ENCODE data around the gene PRODH2.

The PRODH2 gene

DNA sequence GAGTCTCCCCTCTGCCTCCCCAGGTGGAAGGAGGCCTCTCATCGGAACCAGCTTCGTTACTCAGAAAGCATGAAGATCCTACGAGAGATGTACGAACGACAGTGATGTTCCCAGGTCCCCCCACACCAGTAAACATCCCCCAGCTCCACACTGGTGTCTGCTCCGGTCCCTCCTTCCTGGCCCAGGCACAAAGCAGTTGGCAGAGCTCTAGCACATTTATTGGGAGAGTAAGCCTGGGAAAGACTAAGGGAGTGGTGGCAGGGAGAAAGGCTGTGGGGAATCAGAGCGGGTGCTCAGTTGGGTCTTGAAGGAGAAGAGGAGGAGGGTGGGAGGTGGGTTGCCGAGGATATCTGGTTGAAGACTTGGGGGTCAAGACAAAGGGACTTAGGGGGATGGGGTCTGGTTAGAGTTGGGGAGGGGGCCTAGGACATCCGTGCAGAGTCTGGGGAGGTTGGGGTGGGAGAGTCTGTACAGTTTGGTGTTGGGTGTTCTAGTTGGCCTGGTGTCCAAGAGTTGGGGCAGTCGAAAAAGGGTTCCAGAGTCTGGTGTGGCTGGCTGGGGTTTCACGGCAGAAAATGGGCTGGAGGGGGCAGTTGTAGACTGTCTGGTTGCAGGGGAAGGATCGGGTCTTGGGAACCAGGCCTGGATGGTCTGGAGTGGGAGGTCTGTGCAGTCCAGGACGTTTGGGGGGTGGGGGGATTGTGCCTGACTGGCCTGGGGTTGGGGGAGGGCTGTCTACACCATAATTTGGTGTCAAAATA is 58.1 kb downstream of the PRODH2 start:
- no peaks in the 10 kb centered on the region for H3K27me3 ChIP-seq (ENCODE audit: insufficient read depth, low read length, poor library complexity, severe bottlenecking)
- H3K4me2 ChIP-seq (ENCODE audit: low read depth, low read length, poor library complexity, severe bottlenecking) = no peak overlapping the region
- no peaks in the 10 kb centered on the region for H3K9me3 ChIP-seq (ENCODE audit: insufficient read depth, low read depth, low read length)
- H3K36me3 ChIP-seq (ENCODE audit: insufficient read depth, low read length) = no peaks in the 10 kb centered on the region; the same call in 1 of the 2 replicates
- H3F3A ChIP-seq (ENCODE audit: low read depth) = no peaks in the 10 kb centered on the region
- H3K79me2 ChIP-seq (ENCODE audit: insufficient read depth, low read length) = peaks cover 15% of the 10 kb centered on the region; the same call in 1 of the 2 replicates
- no peak overlapping the region for H3K9ac ChIP-seq (ENCODE audit: low read depth, low read length, poor library complexity, severe bottlenecking)
- no peak overlapping the region for H2AFZ ChIP-seq (ENCODE audit: low read length)
- no peaks in the 10 kb centered on the region for H4K20me1 ChIP-seq (ENCODE audit: insufficient read depth, low read length, poor library complexity, severe bottlenecking)
- TF ChIP-seq, protein P1, sequence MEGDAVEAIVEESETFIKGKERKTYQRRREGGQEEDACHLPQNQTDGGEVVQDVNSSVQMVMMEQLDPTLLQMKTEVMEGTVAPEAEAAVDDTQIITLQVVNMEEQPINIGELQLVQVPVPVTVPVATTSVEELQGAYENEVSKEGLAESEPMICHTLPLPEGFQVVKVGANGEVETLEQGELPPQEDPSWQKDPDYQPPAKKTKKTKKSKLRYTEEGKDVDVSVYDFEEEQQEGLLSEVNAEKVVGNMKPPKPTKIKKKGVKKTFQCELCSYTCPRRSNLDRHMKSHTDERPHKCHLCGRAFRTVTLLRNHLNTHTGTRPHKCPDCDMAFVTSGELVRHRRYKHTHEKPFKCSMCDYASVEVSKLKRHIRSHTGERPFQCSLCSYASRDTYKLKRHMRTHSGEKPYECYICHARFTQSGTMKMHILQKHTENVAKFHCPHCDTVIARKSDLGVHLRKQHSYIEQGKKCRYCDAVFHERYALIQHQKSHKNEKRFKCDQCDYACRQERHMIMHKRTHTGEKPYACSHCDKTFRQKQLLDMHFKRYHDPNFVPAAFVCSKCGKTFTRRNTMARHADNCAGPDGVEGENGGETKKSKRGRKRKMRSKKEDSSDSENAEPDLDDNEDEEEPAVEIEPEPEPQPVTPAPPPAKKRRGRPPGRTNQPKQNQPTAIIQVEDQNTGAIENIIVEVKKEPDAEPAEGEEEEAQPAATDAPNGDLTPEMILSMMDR (conservative IDR thresholded peaks at IDR 0.05; ENCODE audit: low read length) = no peak
- no peak for TF ChIP-seq EZH2phosphoT487 (IDR thresholded peaks at IDR 0.05; ENCODE audit: borderline replicate concordance)
- no peaks in the 10 kb centered on the region for H3K9me2 ChIP-seq (replicated peaks; ENCODE audit: low read depth, low read length)
- H3K4me1 ChIP-seq (ENCODE audit: insufficient read depth, low read length, poor library complexity, severe bottlenecking) = peaks cover 18% of the 10 kb centered on the region
- no peak overlapping the region for H3K4me3 ChIP-seq (ENCODE audit: low read length, poor library complexity, severe bottlenecking)

GRCh38 chr19:35753634-35754369 is 58.8 kb downstream of the PRODH2 start:
- no peaks in the 10 kb centered on the region; the same call in 1 of the 2 replicates for H3K36me3 ChIP-seq (ENCODE audit: insufficient read depth, low read length)
- H3K9me3 ChIP-seq (ENCODE audit: insufficient read depth, low read depth, low read length) = no peaks in the 10 kb centered on the region
- H4K20me1 ChIP-seq (ENCODE audit: insufficient read depth, low read length, poor library complexity, severe bottlenecking) = no peaks in the 10 kb centered on the region
- no peak overlapping the region for H3K9ac ChIP-seq (ENCODE audit: low read depth, low read length, poor library complexity, severe bottlenecking)
- no peak overlapping the region for H3K4me3 ChIP-seq (ENCODE audit: low read length, poor library complexity, severe bottlenecking)
- no peak overlapping the region for H3K4me2 ChIP-seq (ENCODE audit: low read depth, low read length, poor library complexity, severe bottlenecking)
- no peaks in the 10 kb centered on the region for H3K27me3 ChIP-seq (ENCODE audit: insufficient read depth, low read length, poor library complexity, severe bottlenecking)
- TF ChIP-seq EZH2phosphoT487 (IDR thresholded peaks at IDR 0.05; ENCODE audit: borderline replicate concordance) = no peak
- TF ChIP-seq, protein P1 (conservative IDR thresholded peaks at IDR 0.05; ENCODE audit: low read length) = no peak
- H3K9me2 ChIP-seq (replicated peaks; ENCODE audit: low read depth, low read length) = no peaks in the 10 kb centered on the region
- H2AFZ ChIP-seq (ENCODE audit: low read length) = no peak overlapping the region
- H3K79me2 ChIP-seq (ENCODE audit: insufficient read depth, low read length) = peaks cover 11% of the 10 kb centered on the region; the same call in 1 of the 2 replicates
- no peaks in the 10 kb centered on the region for H3F3A ChIP-seq (ENCODE audit: low read depth)
- peaks cover 15% of the 10 kb centered on the region for H3K4me1 ChIP-seq (ENCODE audit: insufficient read depth, low read length, poor library complexity, severe bottlenecking)

DNA sequence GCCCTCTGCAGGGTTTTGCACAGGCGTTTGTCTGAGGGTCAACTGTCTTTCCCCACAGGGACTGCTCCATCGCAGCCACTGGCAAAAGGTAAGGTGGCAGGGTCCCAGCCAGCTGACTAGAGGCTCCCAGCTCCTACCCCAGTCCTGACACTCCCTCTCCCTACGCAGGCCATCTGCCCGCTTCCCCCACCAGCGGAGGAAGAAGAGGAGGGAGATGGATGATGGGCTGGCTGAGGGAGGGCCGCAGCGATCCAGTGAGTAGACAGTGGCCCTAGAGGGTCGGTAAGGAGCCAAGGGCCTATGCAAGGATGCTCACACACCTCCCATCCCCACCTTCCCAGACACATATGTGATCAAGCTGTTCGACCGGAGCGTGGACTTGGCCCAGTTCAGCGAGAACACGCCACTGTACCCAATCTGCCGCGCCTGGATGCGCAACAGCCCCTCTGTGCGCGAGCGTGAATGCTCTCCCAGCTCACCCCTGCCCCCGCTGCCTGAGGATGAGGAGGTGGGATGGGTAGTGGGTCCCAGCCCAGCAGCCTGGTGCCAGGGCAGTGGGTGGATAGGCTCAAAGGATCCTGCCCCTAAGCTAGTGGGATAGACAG is 59.8 kb downstream of the PRODH2 start:
- no peaks in the 10 kb centered on the region for H3F3A ChIP-seq (ENCODE audit: low read depth)
- no peak overlapping the region for H3K4me3 ChIP-seq (ENCODE audit: low read length, poor library complexity, severe bottlenecking)
- H3K9ac ChIP-seq (ENCODE audit: low read depth, low read length, poor library complexity, severe bottlenecking) = no peak overlapping the region
- H3K36me3 ChIP-seq (ENCODE audit: insufficient read depth, low read length) = no peaks in the 10 kb centered on the region; the same call in 1 of the 2 replicates
- no peaks in the 10 kb centered on the region for H3K9me2 ChIP-seq (replicated peaks; ENCODE audit: low read depth, low read length)
- no peak overlapping the region for H3K4me2 ChIP-seq (ENCODE audit: low read depth, low read length, poor library complexity, severe bottlenecking)
- peaks cover 13% of the 10 kb centered on the region; the same call in 1 of the 2 replicates for H3K79me2 ChIP-seq (ENCODE audit: insufficient read depth, low read length)
- no peak for TF ChIP-seq EZH2phosphoT487 (IDR thresholded peaks at IDR 0.05; ENCODE audit: borderline replicate concordance)
- TF ChIP-seq, protein P1 (conservative IDR thresholded peaks at IDR 0.05; ENCODE audit: low read length) = no peak
- H2AFZ ChIP-seq (ENCODE audit: low read length) = no peak overlapping the region
- H3K4me1 ChIP-seq (ENCODE audit: insufficient read depth, low read length, poor library complexity, severe bottlenecking) = peaks cover 17% of the 10 kb centered on the region
- H4K20me1 ChIP-seq (ENCODE audit: insufficient read depth, low read length, poor library complexity, severe bottlenecking) = no peaks in the 10 kb centered on the region
- no peaks in the 10 kb centered on the region for H3K9me3 ChIP-seq (ENCODE audit: insufficient read depth, low read depth, low read length)
- no peaks in the 10 kb centered on the region for H3K27me3 ChIP-seq (ENCODE audit: insufficient read depth, low read length, poor library complexity, severe bottlenecking)

Measured in Loucy (cell line).